H54 (cell line): ENCODE data around the gene VCAN.

Experiments
- DNase-seq: peaks from one replicate; pipeline ENCODE4 v3.0.0; 2011; ENCODE audit warnings: low spot score, mixed read lengths; ENCODE audit not compliant: insufficient read length
- FAIRE-seq: peaks from 3 replicates; lab custom pipeline; 2011; peaks lifted over from hg19 to GRCh38; lab: Jason Lieb, UNC
- POLR2A ChIP-seq: IDR thresholded peaks from 2 replicates; pipeline ENCODE4 v1.6.1; 2011; ENCODE audit warnings: low read depth, mild to moderate bottlenecking, low read length

The VCAN gene

GRCh38 chr5:83494087-83494620, 22.6 kb downstream of the VCAN start:
- DNase-seq (no peak), FAIRE-seq (no peak)
- TF ChIP-seq POLR2A, result no peak

DNA sequence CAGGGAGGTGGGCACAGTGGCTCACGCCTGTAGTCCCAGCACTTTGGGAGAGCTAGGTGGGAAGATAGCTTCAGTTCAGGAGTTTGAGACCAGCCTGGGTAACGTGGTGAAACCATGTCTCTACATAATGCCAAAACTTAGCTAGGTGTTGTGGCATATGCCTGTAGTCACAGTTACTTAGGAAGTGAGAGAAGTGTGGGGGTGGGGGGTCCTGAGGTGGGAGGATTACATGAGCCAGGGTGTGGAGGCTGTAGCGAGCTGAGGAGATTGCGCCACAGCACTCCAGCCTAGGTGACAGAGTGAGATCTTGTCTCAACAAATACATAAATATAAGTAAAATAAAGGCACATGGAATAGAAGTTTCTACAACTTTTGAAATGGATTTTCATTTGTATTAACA, 23.1 kb downstream of the VCAN start:
- DNase-seq (no peak), FAIRE-seq (no peak)
- TF ChIP-seq POLR2A, result no peak

GRCh38 chr5:83496626-83497025, 25.1 kb downstream of the VCAN start:
- DNase-seq (no peak), FAIRE-seq (no peak)
- TF ChIP-seq POLR2A, result no peak

GRCh38 chr5:83498585-83498984, 27.0 kb downstream of the VCAN start:
- TF ChIP-seq POLR2A, result no peak
- FAIRE-seq, result no peak
- no peak for DNase-seq

DNA sequence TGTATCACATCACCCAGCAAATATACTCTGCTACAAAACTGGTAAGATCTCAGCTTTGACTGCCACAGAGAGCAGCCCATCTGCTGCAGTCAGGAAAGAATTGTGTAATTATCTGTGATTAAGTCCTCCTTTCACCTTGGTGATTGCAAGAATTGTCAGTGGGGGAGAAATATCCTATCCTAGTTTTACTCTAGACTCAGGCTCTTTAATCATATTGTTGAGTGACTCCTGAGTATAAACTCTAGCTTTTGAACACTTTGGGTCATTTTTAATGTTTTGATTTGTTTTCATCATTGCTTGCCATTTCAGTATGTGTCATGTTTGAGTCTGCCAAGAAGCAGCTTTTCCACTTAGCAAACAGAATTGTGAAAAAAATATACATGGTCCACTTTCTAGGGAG, 32.1 kb downstream of the VCAN start:
- no peak for DNase-seq
- no peak for TF ChIP-seq POLR2A
- no peak for FAIRE-seq

- DNase-seq, result no peak
- no peak for FAIRE-seq
- TF ChIP-seq POLR2A, result no peak
Observed at GRCh38 chr5:83507431-83507830, 35.9 kb downstream of the VCAN start.

DNA sequence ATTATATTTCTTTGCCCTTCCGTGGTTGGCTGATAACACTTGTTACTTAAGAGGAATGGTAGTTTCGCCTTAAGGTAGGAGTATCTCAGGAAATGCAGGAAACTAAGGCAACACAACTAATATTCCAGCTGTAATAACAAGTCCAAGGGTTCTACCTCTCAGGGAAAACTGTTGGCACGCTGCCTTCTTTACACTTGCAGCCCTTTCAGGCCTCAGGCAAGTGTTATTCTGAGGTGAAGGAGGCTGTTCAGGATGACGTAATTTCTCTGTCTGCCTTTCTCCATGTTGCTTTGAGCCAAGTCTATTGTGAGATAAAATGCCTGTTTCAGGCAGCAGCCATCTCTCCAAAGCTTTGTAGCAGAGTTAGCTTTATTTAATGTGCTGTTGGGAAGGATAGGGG, 38.0 kb downstream of the VCAN start:
- no peak for DNase-seq
- FAIRE-seq, result no peak
- TF ChIP-seq POLR2A, result no peak

GRCh38 chr5:83510260-83510659, 38.7 kb downstream of the VCAN start:
- FAIRE-seq (no peak), DNase-seq (no peak)
- no peak for TF ChIP-seq POLR2A

DNA sequence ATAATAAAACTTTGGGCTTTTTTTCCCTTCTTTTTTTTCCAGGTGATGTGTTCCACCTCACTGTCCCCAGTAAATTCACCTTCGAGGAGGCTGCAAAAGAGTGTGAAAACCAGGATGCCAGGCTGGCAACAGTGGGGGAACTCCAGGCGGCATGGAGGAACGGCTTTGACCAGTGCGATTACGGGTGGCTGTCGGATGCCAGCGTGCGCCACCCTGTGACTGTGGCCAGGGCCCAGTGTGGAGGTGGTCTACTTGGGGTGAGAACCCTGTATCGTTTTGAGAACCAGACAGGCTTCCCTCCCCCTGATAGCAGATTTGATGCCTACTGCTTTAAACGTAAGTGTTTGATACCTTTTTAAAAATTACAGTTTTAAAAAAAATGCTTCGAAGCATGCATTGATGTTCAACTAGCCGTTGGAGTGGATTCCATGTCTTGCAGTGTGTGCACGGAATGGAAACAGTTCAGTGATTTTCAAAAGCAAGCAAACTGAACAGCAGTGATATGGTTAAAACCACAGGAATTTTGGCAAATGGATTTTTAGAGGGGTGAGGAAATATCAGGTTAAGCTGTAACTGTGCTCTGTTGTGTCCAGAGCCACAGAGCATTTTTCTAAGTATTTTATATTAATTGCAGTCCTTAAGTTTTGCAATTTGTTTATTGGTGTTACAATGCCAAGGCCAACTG, 40.7 kb downstream of the VCAN start:
- FAIRE-seq, result no peak
- no peak for DNase-seq
- TF ChIP-seq POLR2A, result no peak

DNA sequence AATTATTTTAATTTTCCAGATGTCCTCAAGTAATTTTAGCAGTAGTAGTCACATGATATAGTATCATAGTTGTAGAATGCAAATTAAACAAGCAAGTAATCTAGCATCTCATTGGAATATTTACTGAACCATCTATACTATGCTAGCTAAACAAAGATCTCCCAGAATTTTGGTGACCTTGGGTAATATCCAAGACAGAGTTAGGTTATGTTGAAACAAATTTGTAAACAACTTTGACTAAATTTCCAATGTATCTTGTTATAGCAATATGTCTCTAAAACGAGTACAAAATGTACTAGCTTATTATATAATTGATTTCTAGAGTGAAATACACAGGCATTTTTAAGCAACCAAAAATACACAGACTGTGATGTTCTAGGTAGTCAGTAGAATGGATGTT, 41.5 kb downstream of the VCAN start:
- no peak for TF ChIP-seq POLR2A
- FAIRE-seq (no peak), DNase-seq (no peak)

DNA sequence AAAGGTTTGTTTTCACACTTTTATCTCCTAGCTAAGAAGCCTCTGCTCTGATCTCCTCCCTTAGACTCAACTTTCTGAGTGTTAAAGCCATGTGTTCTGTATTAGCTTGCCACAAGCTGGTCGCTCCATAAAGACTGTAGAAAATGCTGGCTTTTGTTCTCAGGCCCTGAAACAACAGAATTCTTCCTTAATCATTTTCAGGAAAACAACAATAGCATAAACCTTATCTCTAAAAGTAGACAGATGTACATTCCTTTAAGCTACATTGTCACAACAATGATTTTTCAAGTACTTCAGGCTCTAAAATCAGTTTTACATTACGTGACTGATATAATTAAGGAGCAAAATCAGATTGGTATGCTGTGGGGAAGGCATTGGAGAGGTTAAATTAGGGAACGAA, 41.9 kb downstream of the VCAN start:
- FAIRE-seq (no peak), DNase-seq (no peak)
- TF ChIP-seq POLR2A, result no peak

DNA sequence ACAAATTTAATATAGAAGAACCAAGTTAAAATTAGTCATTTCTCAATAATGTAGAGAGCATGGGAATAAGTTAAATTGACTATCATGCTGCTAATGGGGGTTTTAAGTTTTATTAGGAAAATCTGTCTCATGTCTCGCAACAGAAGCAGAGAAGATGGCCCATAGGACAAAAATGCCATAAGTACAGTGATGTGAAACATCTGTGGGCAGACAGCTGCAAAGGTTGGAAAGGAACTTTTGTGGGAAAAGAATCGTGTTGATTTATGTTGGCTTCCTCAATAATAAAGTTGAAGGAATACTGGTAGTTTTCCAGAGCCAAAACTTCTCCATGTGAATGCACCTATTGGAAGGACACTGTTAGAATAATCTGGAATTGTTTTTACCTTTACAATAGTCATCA, 44.8 kb downstream of the VCAN start:
- DNase-seq (no peak), FAIRE-seq (no peak)
- TF ChIP-seq POLR2A, result no peak

DNA sequence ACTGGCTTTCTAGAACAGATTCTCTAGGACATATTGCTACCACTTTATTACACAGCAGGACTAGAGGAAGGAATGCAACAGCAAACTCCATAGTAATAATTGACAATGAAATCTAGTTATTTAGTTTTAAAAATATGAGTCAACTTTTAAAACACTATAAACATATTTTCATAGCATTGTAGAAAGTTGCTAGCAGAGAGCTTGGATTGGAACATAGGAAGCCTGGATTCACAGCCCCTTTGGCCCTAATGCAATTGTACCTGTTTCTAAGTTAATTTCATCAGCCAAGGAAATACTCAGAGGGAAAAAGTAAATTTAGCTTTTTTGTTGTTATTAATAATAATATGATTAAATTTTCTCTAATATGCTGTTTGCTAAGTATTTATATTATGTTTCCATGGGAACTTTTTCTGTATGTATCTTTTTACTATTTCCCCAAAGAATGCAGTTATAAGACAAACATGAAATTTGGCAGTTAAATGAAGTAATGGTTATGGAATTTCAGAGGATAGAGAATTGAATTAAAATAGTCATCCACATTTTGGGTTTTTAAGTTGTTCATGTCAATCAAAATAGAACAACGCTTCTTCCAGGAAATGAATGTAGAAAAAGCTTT, 45.6 kb downstream of the VCAN start:
- FAIRE-seq, result no peak
- no peak for TF ChIP-seq POLR2A
- no peak for DNase-seq

DNA sequence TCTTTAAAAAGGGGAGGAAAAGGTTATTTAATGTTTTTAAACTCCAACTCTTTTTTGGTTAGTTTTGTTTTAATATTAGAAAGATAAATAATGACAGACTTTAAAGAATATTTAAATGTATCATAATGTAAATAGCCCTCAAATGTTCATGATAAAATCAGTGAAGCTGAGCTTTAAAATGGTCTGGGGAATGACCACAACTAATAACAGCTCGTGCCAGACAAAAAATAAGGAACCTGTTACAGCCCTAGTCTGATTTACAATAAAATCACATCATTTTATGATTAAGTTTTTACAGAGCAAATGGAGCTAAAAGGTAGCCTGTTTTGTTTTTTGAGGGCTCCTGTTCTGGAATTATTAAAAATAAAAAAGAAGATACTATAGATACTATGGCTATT, 46.1 kb downstream of the VCAN start:
- no peak for TF ChIP-seq POLR2A
- DNase-seq (no peak), FAIRE-seq (no peak)

GRCh38 chr5:83518319-83519061, 46.9 kb downstream of the VCAN start:
- TF ChIP-seq POLR2A, result no peak
- DNase-seq (no peak), FAIRE-seq (no peak)
